NT2/D1 (cell line): ENCODE data around the gene FMC1.

Experiments used
- SUZ12 ChIP-seq: IDR thresholded peaks from 2 replicates; pipeline ENCODE4 v1.6.1; 2011; ENCODE audit not compliant: insufficient read length, insufficient read depth; ENCODE audit errors: extremely low read depth
- YY1 ChIP-seq: IDR thresholded peaks from 2 replicates; pipeline ENCODE4 v1.6.1; 2011; ENCODE audit not compliant: insufficient read length, insufficient read depth
- ZNF274 ChIP-seq: IDR thresholded peaks from 2 replicates; pipeline ENCODE4 v1.6.1; 2011; ENCODE audit warnings: mild to moderate bottlenecking, low read depth, low read length

- TF ChIP-seq SUZ12, result no peak
- TF ChIP-seq YY1, result no peak
- no peak for TF ChIP-seq ZNF274
Observed at GRCh38 chr7:139321071-139321745, 19.9 kb upstream of the FMC1 start.
